Measurements from ENCODE around the gene LINGO3.
"Not testable (repeated sequence)": the region's sequence is repeated elsewhere in the genome, so short reads cannot be mapped to it uniquely, and the experiment has no call there.

LINGO3 gene, protein sequence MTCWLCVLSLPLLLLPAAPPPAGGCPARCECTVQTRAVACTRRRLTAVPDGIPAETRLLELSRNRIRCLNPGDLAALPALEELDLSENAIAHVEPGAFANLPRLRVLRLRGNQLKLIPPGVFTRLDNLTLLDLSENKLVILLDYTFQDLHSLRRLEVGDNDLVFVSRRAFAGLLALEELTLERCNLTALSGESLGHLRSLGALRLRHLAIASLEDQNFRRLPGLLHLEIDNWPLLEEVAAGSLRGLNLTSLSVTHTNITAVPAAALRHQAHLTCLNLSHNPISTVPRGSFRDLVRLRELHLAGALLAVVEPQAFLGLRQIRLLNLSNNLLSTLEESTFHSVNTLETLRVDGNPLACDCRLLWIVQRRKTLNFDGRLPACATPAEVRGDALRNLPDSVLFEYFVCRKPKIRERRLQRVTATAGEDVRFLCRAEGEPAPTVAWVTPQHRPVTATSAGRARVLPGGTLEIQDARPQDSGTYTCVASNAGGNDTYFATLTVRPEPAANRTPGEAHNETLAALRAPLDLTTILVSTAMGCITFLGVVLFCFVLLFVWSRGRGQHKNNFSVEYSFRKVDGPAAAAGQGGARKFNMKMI

DNA sequence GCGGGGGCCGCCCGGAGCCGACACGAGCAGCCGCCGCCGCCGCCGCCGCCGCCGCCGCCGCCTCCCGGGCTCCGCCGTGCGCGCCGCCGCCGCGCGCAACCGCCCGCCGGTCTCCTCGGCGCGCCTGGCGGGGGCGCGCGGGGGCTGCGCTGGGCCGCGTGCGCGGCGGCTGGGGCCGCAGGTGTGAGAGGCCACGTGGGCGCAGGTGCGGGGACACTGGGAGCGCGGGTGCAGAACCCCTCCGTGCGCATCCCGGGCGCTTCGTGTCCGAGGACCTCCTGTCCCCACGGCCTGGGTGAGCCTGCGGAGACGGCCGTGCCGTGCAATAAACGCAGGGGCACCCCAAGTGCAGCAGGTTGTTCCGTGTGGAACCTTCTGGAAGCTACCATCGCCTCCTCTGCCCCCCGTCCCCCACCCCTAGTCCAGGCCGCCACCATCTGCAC lies at the start of gene LINGO3:
LINGO3 (minus strand) TSS at position 41 of the 443 bp plus-strand sequence. CDS start 16,378 bp downstream, outside the sequence.
- no peak for DNase-seq (ENCODE audit: low spot score)

DNA sequence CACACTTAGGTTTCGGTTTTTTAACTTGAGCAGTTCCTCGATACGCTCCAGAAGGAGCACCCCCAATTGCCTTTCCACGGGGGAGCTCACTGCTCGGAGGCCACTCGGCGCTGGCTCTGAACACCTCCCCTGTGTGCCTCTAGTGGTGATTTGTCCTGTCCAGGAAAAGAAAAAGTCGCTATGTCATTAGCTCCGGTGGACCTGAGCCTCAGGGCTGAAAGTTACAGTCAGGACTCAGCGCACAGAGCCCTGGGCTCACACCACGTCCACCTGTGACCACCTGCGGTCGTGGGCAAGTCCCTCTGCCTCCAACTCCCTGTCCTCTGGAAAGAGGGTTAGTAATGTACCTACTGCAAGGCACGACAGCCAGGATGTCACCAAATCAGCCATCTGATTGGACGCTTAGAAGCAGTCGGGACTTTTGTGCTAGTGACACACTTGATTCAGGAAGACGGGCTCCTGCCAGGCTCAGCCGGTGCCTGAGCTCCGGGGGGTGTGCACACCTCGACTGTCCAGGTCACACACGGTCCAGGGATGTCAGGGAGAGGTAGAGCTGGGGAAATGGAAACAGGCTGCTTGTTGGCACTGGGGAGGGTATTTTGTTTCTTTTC lies 48.2 kb upstream of the LINGO3 start:
- DNase-seq (ENCODE audit: low spot score) = no peak

DNA sequence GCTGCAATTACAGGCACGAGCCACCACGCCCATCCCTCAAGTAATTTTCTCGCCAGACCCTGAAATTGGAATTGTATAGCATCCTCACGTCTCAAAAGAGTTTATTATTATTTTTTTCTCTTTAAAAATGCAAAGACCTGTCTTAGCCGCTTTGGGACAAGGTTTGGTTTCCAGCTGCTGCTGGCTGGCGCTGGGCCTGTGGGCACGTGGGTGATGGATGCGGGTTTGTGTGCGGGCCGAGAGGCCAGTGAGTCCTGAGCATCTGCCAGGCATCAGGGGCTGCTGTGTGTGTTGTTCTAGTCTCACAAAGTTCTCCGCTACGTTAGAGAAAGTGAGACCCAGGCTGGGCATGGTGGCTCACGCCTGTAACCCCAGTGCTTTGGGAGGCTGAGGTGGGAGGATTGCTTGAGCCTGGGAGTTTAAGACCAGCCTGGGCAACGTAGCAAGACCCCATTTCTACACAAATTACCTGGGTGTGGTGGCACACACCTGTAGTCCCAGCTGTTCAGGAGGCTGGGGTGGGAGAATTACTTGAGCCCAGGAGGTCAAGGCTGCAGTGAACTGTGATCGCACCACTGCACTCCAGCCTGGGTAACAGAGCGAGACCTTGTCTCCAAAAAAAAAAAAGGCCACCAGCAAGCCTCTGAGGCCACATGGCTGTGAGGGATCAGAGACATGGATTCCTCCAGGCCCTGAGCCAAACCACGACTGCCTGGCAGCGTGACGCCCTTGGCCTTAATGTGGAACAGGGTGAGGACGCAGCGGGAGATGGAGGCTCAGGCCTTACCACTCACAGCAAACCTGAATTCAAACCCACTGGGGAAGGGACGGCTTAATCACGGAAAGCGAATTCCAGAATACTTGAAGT lies 47.4 kb upstream of the LINGO3 start:
- no peak for DNase-seq (ENCODE audit: low spot score)

DNA sequence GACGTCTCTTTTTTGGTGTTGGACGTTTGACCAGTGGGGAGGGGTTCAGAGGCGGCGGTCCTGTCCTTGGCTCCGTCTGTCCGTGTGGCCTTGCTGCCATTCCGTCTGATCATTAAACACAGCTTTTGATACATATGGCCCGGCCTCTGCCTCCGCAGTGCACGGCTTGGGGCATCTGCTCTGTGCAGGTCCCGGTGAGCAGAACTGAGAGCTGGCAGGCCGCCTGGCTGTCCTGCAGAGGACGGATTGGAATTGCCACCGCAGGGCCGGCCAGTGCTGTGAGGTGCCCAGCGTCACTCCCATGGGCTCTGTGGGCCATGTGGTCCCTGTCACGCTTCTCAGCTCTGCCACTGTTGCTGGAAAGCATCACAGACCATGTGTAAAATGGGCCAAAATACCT lies 46.7 kb upstream of the LINGO3 start:
- DNase-seq (ENCODE audit: low spot score) = no peak

DNA sequence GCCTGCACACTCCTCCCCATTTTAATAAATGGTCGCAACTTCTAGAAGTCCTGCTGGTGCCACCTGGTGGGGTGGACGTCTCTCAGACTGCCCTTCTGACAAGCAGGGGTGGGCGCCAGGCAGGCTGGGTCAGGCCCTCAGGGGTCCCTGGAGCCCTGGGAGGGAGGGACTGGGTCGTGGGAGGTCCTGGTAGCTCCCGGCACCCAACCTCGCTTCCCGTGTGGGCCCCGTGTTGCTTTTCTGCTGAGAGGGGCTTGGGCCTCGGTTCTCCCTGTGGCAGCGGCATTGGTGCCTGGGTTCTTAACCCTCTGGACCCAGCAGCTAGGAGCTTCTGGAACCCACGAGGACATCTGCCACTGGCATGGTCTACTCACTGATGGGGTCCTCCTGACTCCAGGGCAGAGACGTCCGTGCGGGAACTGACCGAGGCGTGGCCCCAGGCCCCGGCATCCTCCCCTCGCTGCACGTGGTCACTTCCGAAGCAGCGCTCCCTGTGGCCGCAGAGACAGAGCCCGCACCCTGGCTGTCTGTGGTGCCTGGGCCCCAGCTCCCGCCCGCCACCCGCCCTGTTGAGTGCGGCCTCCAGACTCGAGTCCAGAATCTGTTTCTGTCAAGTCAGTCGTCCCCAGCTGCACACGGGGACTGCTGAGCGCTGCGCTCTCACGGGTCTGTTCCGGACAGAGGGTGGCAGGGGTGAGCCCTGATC lies 46.1 kb upstream of the LINGO3 start:
- no peak for DNase-seq (ENCODE audit: low spot score)

DNA sequence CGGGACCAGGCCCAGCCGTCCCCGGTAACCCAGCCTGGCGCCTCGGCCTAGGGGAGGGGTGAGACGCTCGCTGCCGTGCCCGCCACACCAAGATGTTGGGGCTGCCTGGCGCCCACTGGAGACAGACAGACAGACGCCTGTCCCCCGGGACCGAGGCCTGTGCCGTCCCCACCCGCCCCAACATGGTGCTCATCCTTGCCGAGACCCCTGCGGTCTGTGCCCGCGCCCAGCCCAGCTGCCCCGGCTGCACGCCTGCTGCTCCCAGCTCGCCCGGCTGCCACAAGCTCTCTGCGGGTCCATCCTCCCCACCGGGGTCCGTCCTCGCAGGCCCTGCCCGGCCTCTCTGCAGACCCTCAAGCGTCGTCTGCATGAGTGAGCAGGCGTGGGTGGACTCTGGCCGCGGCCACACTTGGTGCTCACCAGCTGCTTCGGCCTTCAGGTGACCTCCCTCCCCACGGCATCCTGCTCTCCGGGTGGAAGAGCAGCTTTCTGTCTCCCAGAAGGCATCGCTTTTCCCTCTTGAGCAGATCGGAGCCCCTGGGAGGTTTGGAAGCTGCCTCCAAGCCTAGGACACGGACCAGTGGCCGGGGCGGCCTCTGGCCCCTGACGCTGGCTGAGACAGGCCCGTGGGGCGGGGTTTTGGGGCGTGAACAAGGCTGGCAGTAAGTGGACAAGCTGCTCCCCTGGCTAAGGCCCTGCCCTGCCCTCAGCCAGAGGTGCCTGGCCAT lies 45.4 kb upstream of the LINGO3 start:
- no peak for DNase-seq (ENCODE audit: low spot score)

DNA sequence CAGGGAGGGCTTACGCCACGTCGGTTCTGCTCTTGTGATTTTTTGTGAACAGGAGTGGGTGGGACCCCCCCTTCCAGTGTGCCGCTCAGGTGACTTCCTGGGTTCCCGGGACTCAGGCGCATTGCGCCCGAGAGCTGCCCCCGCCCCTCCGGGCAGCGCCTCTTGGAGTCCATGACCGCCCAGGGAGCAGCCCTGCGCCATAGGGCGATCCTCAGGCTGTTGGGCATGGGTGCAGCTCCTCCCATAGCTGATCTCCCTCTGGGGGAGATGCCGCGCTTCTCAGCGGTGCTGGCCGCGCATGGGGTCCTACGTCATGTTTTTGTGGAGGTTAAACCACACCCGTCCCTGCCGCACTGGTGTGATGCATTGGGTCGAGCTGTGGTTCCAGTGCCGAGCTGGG lies 44.2 kb upstream of the LINGO3 start:
- DNase-seq (ENCODE audit: low spot score) = no peak

DNA sequence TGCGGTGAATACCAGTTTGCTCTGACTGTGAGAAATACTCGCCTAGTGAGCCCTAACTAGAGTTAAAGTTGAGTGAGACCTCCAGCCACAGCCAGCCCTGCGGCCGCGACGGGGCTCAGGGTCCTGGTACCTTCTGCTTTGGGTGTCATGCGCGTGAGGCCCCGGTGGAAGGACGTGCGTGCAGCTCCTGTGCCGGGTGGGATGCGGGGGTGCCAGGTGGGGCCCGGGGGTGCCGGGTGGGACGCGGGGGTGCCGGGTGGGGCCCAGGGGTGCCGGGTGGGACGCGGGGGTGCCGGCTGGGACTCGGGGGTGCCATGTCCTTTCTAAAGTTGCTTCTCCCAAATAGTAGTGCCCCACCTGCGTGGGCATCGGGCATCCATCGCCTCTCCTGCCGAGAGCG lies 43.6 kb upstream of the LINGO3 start:
- no peak for DNase-seq (ENCODE audit: low spot score)

DNA sequence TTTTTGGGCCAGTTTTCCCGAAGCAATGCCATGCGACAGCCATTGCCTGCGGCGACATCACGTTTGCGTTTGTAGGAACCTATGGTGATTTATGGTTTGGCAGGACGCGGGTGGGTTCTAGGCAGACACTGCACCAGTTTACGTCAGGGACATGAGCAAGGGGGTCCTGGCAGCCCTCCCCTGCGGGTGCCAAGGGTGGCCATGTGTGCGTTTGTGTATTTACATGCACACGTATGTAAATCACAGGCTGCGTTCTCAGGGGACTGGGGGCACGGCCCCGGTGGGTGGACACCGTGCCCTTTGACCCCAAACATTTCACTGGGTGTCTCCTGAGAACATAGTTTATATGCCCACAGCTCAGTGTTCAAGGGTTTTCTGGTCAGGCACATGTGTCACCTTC lies 42.7 kb upstream of the LINGO3 start:
- DNase-seq (ENCODE audit: low spot score) = no peak

DNA sequence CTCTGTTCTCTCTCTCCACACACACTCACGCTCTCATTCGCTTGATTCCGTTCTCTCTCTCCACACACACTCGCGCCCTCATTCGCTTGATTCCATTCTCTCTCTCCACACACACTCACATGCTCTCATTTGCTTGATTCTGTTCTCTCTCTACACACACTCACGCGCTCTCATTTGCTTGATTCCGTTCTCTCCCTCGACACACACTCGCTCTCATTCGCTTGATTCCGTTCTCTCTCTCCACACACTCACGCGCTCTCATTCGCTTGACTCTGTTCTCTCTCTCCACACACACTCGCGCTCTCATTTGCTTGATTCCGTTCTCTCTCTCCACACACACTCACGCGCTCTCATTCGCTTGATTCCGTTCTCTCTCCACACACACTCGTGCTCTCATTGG lies 41.9 kb upstream of the LINGO3 start:
- DNase-seq (ENCODE audit: low spot score) = not testable (repeated sequence)

DNA sequence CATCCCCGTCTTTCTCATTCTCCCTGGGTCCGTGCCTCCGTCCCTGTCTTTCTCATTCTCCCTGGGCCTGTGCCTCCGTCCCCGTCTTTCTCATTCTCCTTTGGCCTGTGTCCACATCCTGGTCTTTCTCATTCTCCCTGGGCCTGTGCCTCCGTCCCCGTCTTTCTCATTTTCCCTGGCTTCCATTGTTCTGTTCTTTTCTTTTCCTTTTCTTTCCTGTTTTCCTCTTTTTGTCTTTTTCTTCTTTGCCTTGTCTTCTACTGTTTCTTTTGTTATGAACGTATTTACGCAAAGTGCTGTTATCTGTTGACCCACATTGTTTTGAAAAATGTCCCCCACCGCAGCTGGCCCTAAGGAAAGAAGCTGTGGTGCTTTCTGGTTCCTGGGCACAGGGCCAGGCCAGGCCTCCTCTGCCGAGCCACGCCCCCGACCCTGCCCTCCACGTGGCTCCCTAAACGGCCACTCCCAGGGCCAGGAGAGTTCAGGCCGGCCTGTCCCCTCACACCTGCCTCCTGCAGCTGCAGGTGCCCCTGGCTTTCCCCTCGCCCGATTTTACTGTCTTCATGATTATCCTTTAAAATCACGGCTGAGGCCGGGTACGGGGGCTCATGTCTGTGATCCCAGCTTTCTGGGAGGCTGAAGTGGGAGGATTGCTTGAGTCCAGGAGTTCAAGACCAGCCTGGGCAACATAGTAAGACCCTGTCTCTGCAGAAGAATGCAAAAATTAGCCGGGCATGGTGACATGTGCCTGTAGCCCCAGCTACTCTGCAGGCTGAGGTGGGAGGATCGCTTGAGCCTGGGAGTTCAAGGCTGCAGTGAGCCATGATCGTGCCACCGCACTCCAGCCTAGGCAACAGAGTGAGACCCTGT lies 38.1 kb upstream of the LINGO3 start:
- DNase-seq (ENCODE audit: low spot score) = no peak

DNA sequence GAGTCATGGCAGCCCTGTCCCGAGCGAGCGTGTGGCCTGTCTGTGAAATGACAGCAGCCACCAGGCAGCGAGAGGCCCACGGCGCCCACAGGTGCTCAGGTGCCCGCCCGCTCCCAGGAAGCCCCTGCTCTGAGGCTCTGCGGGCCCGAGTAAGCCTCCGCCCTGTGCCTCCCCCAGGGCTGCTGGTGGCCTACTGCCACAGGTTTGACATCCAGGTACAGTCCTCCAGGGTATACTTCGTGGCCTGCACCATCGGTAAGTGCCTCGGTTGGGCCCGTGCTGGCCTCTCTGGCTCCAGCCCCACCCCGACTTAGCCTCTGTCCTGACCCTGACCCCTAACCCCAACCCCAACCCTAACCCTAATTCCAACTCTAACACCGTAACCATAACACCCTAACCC lies 37.1 kb upstream of the LINGO3 start:
- no peak for DNase-seq (ENCODE audit: low spot score)

DNA sequence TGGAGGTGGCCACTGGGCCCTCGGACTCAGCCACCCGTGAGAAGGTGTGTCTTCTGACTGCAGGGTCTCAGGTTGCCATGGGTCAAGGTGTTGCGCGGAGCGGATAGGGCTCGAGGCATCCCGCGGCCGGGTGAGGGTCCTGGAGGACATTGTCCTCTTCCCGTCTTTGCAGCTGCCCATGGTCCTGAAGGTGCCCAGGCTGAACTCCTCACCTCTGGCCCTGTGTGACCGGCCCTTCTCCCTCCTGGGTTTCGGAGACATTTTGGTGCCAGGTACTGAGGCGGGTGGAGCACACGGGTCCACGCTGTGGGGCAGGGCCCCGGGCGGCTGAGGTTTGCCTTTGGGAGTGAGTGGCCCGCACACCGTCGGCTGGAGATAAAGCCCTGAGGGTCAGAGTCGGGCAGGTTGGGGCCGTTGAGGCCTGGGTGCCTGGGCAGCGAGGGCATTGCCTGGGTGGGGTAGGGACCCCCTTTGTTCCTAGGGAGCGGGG lies 36.5 kb upstream of the LINGO3 start:
- DNase-seq (ENCODE audit: low spot score) = no peak

DNA sequence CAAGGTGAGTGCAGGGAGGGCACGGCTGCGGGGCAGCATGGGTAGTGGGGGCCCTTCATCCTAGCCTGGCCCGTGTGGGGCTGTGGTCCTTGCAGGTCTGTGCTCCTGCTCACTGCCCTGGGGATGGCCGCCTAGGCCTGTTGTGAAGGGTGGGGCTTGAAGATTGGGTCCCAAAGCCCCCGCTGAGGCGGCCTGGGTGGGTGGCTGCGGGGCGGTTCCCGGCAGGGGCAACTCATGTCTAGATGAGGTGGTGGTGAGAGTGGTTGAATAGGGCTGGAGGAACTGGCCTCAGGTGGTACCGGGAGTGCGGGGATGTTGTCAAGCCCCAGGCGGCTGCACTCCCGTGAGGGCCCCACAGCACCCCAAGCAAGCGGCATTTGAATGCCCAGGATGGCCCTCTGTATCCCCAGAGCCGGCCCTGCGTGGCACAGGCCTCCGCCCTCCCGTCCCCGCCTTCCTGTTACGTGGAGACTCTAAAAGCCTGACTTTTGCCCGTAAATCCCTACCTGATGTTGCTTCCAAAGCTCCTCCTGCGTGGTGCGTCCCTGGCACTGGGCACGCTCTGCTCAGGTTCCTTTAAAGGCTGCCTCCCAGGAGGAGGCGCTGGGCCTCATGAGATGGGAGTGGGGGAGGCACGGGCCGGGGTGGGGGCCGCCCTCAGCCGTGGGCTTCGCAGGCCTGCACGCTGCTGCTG lies 35.5 kb upstream of the LINGO3 start:
- DNase-seq (ENCODE audit: low spot score) = no peak

DNA sequence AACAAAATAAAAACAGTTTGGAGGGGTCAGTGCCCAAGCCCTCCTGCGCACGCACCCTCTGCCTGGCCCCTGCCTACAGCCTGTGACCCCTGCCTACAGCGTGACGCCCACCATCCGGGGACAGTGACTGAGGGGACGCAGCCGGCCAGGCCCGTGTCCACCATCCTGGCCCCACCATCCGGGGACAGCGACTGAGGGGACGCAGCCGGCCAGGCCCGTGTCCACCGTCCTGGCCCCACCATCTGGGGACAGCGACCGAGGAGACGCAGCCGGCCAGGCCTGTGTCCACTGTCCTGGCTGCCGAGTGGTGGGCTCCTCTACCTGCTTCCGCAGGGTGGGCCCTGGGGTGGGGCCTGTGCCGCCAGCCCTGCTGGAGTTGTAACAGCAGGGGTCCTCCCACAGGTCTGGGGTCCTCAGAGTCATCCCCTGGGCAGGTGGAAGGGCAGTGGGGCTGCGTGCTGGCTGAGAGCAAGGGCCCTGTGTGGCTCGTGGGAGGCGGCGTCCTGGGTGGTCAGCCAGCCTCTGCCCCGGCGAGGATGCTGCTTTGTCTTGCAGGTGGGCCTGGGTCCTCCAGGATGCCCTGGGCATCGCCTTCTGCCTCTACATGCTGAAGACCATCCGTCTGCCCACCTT lies 34.8 kb upstream of the LINGO3 start:
- DNase-seq (ENCODE audit: low spot score) = no peak

DNA sequence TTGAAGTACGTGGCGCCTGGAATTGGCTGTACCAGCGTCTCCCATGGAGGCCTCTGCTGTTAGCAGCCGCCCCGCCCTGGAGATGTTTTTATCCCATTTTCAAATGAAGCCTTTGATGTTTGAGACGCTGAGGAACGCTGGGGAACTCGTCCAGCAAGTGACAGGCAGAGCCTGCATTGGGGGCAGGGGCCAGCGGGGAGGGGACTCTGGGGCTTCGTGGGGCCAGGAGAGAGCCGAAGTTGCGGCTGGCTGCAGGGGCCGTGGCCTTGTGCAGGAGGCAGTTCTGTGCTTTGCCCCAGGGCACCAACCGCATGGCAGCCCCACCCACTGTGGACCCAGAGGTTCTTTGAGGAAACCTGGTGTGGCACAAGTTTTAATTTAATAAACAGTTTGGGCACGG lies 34.0 kb upstream of the LINGO3 start:
- no peak for DNase-seq (ENCODE audit: low spot score)

DNA sequence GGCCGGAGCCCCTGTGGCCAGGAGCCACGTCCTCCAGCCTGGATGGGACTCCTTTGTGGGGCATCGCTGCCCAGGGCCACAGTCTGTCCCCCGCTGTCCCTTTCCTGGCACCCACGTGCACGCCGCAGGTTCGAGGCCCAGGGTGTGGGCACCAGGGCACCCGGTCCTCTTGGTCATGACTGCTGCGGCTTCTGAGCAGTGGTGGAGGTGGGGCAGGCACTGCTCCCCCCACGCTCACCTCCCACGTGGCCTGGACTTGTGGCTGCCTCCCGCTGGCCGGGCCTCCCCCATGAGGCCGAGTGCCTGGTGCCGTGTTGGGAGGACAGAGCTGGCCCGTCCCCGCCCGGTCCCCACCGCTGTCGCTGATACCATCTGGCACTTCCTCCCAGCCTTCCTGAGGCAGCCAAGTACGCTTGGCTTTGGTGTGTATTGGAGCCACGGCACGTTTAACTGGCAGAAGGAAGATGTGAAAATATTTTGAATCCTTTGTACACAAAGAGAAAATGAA lies 33.3 kb upstream of the LINGO3 start:
- DNase-seq (ENCODE audit: low spot score) = no peak

DNA sequence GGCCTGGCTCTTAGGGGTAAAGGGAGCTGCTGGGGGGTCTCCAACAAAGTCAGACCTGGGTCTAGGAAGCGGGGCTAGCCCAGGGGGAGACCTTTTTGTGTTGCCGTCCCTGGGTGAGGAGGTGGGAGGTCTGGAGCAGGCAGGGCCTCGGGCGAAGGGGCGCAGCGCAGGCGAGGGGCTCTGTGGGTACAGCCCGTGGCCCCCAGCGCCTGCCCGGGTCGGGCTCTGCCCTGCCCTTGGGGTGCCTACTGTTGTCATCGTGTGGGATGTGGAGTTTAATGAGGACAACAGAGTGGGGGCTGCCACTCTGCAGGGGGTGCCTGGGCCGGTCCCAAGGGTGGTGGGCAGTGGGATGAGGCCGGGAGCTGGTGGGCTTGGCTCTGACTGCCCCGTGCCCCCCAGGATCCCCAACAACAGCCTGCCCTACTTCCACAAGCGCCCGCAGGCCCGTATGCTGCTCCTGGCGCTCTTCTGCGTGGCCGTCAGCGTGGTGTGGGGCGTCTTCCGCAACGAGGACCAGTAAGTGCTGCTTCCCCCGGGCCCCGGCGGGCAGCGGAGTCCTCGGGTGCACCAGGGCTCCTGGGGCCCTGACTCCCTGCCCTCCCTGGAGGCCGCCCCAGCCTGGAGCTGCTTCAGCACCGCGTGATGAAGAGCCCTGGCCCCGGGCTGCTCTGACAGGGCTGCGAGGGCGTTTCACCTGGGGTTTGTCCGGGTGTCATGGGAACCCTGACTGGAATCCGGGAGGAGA lies 32.7 kb upstream of the LINGO3 start:
- no peak for DNase-seq (ENCODE audit: low spot score)

Data from CD4-positive, alpha-beta T cell treated with Interleukin-2 at 100 ng/mL for 4 hours (primary cell).